ENCODE data around the gene EEF1G.

DNA sequence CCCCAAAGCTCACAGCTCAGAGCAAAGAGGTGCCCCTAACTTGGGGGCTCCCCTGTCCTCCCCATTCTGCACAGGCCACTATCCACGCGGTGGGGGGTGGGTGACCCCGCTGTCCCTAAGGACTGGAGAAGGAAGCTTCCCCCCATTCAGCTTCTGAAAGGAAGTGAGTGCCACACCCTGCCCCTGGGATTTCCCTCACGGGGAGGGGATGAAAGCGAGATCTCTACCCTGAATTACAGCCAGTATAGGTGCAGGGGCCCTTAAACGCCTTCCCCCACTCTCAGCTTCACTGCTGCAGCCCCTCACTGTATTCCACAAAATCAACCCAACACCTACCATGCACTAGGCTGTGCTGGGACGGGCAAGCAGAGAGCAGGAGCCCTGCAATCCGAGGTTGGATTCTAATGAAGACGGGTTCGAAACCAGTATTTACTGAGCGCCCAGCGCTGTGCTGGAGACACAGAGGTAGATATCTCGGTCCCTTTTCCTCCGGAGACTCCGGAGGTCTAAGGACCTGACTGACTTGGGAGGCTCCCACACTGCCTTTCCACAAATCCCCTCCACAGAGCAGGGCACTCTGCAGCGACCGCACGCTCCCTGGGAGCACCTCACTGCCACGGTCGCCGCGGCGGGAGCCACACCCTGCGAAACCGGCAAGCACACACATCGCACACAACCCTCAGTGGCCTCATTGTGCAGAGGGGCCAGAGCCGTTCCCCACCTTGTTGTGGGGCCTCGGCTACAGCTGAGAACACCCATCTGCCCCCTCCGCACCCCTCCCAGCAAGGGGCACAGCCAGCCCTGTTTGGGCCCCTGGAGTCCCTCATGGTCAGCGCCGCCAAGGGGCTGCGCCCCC is 28.9 kb downstream of the EEF1G start:
- TF ChIP-seq, protein P1, sequence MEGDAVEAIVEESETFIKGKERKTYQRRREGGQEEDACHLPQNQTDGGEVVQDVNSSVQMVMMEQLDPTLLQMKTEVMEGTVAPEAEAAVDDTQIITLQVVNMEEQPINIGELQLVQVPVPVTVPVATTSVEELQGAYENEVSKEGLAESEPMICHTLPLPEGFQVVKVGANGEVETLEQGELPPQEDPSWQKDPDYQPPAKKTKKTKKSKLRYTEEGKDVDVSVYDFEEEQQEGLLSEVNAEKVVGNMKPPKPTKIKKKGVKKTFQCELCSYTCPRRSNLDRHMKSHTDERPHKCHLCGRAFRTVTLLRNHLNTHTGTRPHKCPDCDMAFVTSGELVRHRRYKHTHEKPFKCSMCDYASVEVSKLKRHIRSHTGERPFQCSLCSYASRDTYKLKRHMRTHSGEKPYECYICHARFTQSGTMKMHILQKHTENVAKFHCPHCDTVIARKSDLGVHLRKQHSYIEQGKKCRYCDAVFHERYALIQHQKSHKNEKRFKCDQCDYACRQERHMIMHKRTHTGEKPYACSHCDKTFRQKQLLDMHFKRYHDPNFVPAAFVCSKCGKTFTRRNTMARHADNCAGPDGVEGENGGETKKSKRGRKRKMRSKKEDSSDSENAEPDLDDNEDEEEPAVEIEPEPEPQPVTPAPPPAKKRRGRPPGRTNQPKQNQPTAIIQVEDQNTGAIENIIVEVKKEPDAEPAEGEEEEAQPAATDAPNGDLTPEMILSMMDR (conservative IDR thresholded peaks at IDR 0.05; ENCODE audit: low read length), result no peak
- no peak for TF ChIP-seq EZH2phosphoT487 (IDR thresholded peaks at IDR 0.05; ENCODE audit: borderline replicate concordance, low read depth, low read length)

All from OCI-LY7 (cell line).